Activated CD4-positive, alpha-beta T cell treated with anti-CD3 and anti-CD28 coated beads, Interleukin-2, amount 10 ng/mL, durations not matched to agents 7 days and 5 days (primary cell): Measurements from ENCODE around the gene TPSD1. TPM values are rescaled to one million over a fixed set of nuclear protein-coding genes. Genes with fewer than 3 reads are reported as not detected.
"Not testable (repeated sequence)": the region's sequence is repeated elsewhere in the genome, so short reads cannot be mapped to it uniquely, and the experiment has no call there.

Source experiments
- CTCF ChIA-PET: fragments of 350-600 bp; sonication (Branson Sonifier 250); formaldehyde crosslinking; loops from one replicate; lab custom pipeline; 2021; ENCODE audit warnings: antibody characterized with exemption; lab: Charles Lee
- POLR2A ChIA-PET: fragments of 350-600 bp; sonication (Branson Sonifier 250); formaldehyde crosslinking; loops from one replicate; lab custom pipeline; 2021; ENCODE audit warnings: antibody characterized with exemption; lab: Charles Lee
- DNase-seq: peaks from one replicate; pipeline ENCODE4 v3.0.0-alpha.2; 2020
- H3K27ac Mint-ChIP-seq: one replicate; pipeline ENCODE4 v1.8.0; 2021; ENCODE audit warnings: mild to moderate bottlenecking, moderate library complexity, mixed read lengths
- H3K27me3 Mint-ChIP-seq: one replicate; pipeline ENCODE4 v1.8.0; 2021; ENCODE audit warnings: mixed read lengths
- H3K36me3 Mint-ChIP-seq: one replicate; pipeline ENCODE4 v1.8.0; 2021; ENCODE audit warnings: low read depth, mixed read lengths
- H3K4me1 Mint-ChIP-seq: one replicate; pipeline ENCODE4 v1.8.0; 2021; ENCODE audit warnings: mixed read lengths
- H3K4me3 Mint-ChIP-seq: one replicate; pipeline ENCODE4 v1.8.0; 2021; ENCODE audit warnings: mild to moderate bottlenecking, moderate library complexity, mixed read lengths
- H3K9me3 Mint-ChIP-seq: one replicate; pipeline ENCODE4 v1.8.0; 2021; ENCODE audit warnings: mixed read lengths
- total RNA-seq, 2 experiments: library from RNA; stranded (reverse); gene quantifications; one replicate each; pipeline ENCODE4 v1.2.3, GENCODE V29; 2021

Gene TPSD1
- total RNA-seq, 2 experiments from 2014 or later: not detected

- Mint-ChIP-seq H3K27me3 (peaks cover 12% of the 10 kb centered on the region), H3K4me1 (no peaks in the 10 kb centered on the region), H3K4me3 (no peak overlapping the region), H3K27ac (no peak overlapping the region), H3K36me3 (no peaks in the 10 kb centered on the region), H3K9me3 (peaks cover 10% of the 10 kb centered on the region)
- POLR2A ChIA-PET: no interaction called here
- CTCF ChIA-PET: interaction anchor here (0.6 kb wide), 1 partner anchor 774 kb away, joined by 3 read pairs; no protein-coding TSS in a partner anchor
- no peak for DNase-seq
Observed at GRCh38 chr16:1265090-1265630, 9.3 kb downstream of the TPSD1 start.

DNA sequence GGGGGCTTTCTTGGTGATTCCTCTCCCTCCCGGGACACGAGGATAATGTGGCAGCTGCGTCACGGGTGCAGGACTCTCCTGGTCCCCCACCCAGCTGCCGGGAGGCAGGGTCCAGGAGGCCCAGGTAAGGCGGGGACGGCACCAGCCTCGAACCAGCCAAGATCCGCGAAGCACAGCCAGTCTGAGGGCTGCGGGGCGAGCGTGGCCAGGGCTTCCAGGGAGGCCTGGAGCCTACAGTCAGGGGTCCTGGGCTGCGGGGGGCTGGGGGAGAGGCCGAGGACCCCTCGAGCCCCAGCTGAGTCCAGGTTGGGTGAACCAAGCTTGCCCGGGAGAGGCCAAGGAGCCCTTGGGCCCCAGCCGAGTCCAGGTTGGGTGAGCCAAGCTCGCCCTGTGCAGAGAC lies 10.0 kb downstream of the TPSD1 start:
- POLR2A ChIA-PET: no interaction called here

GRCh38 chr16:1269418-1269817 lies 13.5 kb downstream of the TPSD1 start:
- H3K4me3 Mint-ChIP-seq, H3K27ac Mint-ChIP-seq, H3K27me3 Mint-ChIP-seq, DNase-seq, H3K4me1 Mint-ChIP-seq, POLR2A ChIA-PET, H3K36me3 Mint-ChIP-seq, H3K9me3 Mint-ChIP-seq: not testable (repeated sequence)
- CTCF ChIA-PET: interaction anchor here (0.6 kb wide), 1 partner anchor 537 kb away, joined by 3 read pairs; no protein-coding TSS in a partner anchor

More for the DNA sequence above, 10.0 kb downstream of the TPSD1 start:
- no peak for DNase-seq
- Mint-ChIP-seq H3K27me3 (peaks cover 7% of the 10 kb centered on the region), H3K4me1 (no peaks in the 10 kb centered on the region), H3K4me3 (no peak overlapping the region), H3K36me3 (no peaks in the 10 kb centered on the region), H3K27ac (no peak overlapping the region), H3K9me3 (peaks cover 10% of the 10 kb centered on the region)
- CTCF ChIA-PET: interaction anchor here (0.6 kb wide), 1 partner anchor 774 kb away, joined by 3 read pairs; no protein-coding TSS in a partner anchor

DNA sequence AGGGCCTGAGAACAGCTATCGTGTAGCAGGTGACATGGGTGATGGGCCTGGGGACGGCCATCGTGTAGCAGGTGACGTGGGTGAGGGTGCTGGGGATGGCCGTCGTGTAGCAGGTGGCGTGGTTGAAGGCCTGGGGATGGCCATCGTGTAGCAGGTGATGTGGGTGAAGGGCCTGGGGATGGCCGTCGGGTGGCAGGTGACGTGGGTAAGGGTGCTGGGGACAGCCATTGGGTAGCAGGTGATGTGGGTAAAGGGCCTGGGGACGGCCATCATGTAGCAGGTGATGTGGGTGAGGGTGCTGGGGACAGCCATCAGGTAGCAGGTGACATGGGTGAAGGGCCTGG lies 15.5 kb downstream of the TPSD1 start:
- CTCF ChIA-PET: interaction anchor here (0.5 kb wide), 1 partner anchor 1318 kb away, joined by 3 read pairs; no protein-coding TSS in a partner anchor

DNA sequence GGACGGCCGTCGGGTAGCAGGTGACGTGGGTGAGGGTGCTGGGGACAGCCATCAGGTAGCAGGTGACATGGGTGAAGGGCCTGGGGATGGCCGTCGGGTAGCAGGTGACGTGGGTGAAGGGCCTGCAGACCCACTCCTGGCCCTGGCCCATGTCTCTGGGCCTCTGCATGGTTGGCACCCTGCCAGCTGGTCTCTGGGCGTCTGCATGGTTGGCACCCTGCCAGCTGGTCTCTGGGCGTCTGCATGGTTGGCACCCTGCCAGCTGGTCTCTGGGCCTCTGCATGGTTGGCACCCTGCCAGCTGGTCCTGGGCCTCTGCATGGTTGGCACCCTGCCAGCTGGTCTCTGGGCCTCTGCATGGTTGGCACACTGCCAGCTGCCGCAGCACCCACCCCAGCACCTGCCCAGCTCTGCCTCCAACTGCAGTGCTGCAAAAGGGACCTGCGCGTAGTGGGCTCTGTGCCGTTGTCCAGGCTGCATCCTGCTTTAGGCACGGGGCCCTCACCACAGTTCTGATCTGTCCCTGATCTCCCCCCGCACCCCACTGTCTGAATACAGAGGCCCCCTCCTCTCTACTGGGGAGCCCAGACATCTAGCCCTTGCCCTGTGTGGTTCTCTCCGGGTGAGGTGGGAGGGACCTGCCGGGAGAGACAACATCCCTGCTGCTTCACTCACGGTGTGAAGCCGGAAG lies 16.0 kb downstream of the TPSD1 start:
- H3K27me3 Mint-ChIP-seq, H3K4me1 Mint-ChIP-seq, H3K36me3 Mint-ChIP-seq, DNase-seq, POLR2A ChIA-PET, H3K9me3 Mint-ChIP-seq, CTCF ChIA-PET, H3K4me3 Mint-ChIP-seq, H3K27ac Mint-ChIP-seq: not testable (repeated sequence)

More for the DNA sequence above, 15.5 kb downstream of the TPSD1 start:
- H3K27me3 Mint-ChIP-seq: peaks cover 2% of the 10 kb centered on the region
- POLR2A ChIA-PET: no interaction called here
- no peaks in the 10 kb centered on the region for H3K36me3 Mint-ChIP-seq
- H3K9me3 Mint-ChIP-seq: no peaks in the 10 kb centered on the region
- no peak for DNase-seq
- no peak overlapping the region for H3K27ac Mint-ChIP-seq
- no peak overlapping the region for H3K4me3 Mint-ChIP-seq
- H3K4me1 Mint-ChIP-seq: no peaks in the 10 kb centered on the region

- H3K27me3 Mint-ChIP-seq: peaks cover 2% of the 10 kb centered on the region
- CTCF ChIA-PET: no interaction called here
- DNase-seq: no peak
- POLR2A ChIA-PET: no interaction called here
- no peak overlapping the region for H3K27ac Mint-ChIP-seq
- H3K4me3 Mint-ChIP-seq: no peak overlapping the region
- no peaks in the 10 kb centered on the region for H3K4me1 Mint-ChIP-seq
- no peaks in the 10 kb centered on the region for H3K9me3 Mint-ChIP-seq
- no peaks in the 10 kb centered on the region for H3K36me3 Mint-ChIP-seq
Observed at GRCh38 chr16:1272453-1273198, 16.8 kb downstream of the TPSD1 start.

DNA sequence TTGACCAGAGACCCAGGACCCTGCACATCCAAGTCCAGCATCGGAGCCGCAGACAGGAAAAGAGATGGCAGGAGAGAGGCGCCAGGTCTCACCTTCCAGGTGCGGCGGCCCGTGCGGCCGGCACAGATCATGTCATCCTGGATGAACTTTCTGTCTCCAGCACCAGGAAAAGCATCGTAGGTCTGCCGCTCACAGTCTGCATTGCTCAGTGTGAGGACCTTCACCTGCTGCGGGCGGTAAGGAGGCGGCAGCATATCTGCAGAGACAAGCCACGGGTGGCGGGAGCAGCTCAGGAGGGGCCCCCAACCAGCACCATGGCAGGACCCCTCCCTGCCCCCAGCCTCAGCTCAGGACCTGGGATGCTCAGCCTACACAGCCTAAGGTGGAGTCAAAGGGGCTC lies 17.9 kb downstream of the TPSD1 start:
- Mint-ChIP-seq H3K27me3 (peaks cover 2% of the 10 kb centered on the region), H3K36me3 (no peaks in the 10 kb centered on the region), H3K4me1 (no peaks in the 10 kb centered on the region), H3K9me3 (no peaks in the 10 kb centered on the region), H3K4me3 (no peak overlapping the region), H3K27ac (no peak overlapping the region)
- DNase-seq: no peak
- CTCF ChIA-PET: no interaction called here
- POLR2A ChIA-PET: no interaction called here

DNA sequence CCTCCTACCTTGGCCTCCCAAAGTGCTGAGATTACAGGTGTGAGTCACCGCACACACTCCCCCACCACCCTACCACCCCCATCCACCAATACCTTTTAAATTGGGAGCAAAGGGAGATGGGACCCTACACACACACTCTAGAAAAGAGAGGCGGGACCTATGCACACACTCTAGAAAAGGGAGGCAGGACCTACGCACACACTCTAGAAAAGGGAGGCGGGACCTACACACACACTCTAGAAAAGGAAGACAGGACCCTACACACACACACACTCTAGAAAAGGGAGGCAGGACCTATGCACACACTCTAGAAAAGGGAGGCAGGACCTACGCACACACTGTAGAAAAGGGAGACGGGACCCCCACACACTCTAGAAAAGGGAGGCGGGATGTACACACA lies 18.9 kb downstream of the TPSD1 start:
- POLR2A ChIA-PET: no interaction called here

DNA sequence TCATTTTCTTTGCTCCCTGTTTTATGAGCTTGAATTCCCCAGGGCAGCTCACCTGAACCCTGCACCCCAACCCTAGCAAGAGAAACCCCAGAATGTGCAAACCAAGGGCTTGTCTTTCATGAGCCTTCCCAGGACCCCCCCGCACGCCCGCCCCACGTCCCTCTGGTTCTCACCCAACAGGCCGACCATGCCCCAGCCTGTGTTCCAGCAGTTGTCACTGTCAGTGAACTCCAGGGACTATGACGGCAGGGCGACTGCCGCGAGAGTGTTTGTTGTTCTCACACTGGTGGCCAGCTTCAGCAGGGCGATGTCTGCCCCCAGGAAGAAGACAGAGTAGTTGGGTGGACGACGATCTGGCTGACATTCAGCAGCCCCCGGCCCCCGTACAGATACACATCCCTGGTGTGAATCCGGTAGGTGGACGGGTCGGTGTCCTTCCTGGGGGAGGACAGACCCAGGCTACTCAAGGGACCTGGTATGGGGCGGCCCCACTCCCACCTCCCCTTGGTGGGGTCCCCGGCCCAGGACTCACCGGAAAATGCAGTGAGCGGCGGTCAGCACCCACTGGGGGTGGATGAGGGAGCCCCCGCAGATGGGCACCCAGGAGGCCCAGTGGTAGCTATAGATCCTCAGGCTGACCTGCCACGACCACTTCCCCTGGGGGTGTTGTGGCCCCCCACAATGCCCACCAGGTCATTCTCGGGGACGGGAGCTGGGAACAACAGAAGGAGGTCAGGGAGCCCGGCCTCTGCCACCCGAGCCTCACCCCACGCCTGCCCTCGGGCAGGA lies 20.1 kb downstream of the TPSD1 start:
- Mint-ChIP-seq H3K36me3 (no peaks in the 10 kb centered on the region), H3K27ac (no peak overlapping the region), H3K4me1 (no peaks in the 10 kb centered on the region), H3K27me3 (peaks cover 2% of the 10 kb centered on the region), H3K9me3 (no peaks in the 10 kb centered on the region), H3K4me3 (no peak overlapping the region)
- POLR2A ChIA-PET: no interaction called here
- CTCF ChIA-PET: no interaction called here
- no peak for DNase-seq

More for the DNA sequence above, 18.9 kb downstream of the TPSD1 start:
- Mint-ChIP-seq H3K4me1 (no peaks in the 10 kb centered on the region), H3K36me3 (no peaks in the 10 kb centered on the region), H3K27ac (no peak overlapping the region), H3K27me3 (peaks cover 2% of the 10 kb centered on the region), H3K4me3 (no peak overlapping the region), H3K9me3 (no peaks in the 10 kb centered on the region)
- DNase-seq: no peak
- CTCF ChIA-PET: no interaction called here

DNA sequence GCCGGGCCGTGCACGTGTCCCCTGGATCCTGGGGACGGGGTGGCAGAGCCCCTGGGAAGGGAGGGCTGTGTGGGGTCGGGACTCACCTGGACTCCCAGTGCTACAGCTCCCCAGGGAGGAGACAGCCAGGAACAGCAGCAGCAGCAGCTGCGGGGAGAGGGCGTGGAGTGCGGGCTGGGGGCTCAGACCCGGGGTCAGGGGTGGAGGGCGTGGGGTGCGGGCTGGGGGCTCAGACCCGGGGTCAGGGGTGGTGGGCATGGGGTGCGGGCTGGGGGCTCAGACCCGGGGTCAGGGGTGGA lies 20.7 kb downstream of the TPSD1 start:
- H3K27me3 Mint-ChIP-seq: peaks cover 2% of the 10 kb centered on the region
- ChIA-PET CTCF (no interaction called here), POLR2A (no interaction called here)
- H3K36me3 Mint-ChIP-seq: no peaks in the 10 kb centered on the region
- H3K4me1 Mint-ChIP-seq: no peaks in the 10 kb centered on the region
- DNase-seq: no peak
- H3K4me3 Mint-ChIP-seq: no peak overlapping the region
- no peaks in the 10 kb centered on the region for H3K9me3 Mint-ChIP-seq
- H3K27ac Mint-ChIP-seq: no peak overlapping the region

DNA sequence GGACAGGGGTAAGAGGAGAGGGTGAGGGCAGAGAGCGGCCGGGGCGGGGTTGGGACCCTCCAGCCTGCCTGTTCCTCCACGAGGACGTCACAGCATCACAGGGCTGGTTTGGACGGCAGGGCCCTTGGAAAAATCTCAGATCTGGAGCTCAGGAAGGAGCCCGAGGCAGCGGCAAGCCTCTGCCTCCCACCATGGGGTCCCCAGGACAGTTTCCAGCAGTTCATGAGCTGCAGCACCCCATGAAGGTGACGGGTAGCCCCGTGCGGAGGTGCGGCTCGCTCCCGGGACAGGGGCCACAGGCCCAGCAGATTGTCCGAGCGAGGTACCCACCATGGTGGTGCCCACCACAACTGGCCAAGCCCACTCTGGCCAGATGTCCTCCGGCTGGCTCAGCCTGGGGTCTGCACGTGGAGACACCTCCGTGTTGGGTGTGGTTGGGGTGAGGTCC lies 21.3 kb downstream of the TPSD1 start:
- H3K4me1 Mint-ChIP-seq: no peaks in the 10 kb centered on the region
- no peak overlapping the region for H3K27ac Mint-ChIP-seq
- no peaks in the 10 kb centered on the region for H3K9me3 Mint-ChIP-seq
- POLR2A ChIA-PET: no interaction called here
- H3K36me3 Mint-ChIP-seq: no peaks in the 10 kb centered on the region
- no peak for DNase-seq
- peaks cover 2% of the 10 kb centered on the region for H3K27me3 Mint-ChIP-seq
- CTCF ChIA-PET: no interaction called here
- no peak overlapping the region for H3K4me3 Mint-ChIP-seq

DNA sequence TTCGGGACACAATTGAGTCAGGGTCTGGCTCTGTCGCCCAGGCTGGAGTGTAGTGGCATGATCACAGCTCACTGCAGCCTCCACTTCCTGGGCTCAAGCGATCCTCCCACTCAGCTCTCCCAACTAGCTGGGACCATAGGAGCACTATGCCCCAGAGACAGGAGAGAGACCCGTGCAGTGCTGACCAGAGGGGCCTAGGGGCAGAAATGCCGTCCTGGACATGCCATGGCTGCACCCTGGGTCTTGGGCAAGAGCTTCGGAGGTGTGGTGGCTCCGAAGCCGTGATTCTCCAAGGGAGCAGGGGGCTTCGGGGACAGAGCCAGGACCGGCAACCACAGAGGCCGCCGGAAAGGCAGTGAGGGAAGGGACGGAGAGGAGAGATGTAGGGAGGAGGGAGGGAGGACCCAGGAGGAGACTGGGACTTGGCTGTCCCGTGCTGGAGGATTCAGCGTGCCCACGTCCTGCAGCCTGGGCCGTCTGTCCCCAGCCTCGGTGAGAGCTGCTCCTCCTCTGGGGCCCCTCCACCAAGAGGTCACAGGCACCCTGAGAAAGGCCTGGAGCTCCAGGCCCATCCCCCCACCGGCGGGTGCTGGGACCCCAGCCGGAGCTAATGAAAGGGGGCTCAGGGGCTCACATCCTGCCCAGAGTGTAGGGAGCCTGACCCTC lies 21.9 kb downstream of the TPSD1 start:
- Mint-ChIP-seq H3K27me3 (peaks cover 2% of the 10 kb centered on the region), H3K9me3 (no peaks in the 10 kb centered on the region), H3K4me1 (no peaks in the 10 kb centered on the region), H3K27ac (no peak overlapping the region), H3K4me3 (no peak overlapping the region), H3K36me3 (no peaks in the 10 kb centered on the region)
- no peak for DNase-seq
- CTCF ChIA-PET: no interaction called here
- POLR2A ChIA-PET: no interaction called here
